Cerebellar cortex (tissue), 1 donor: ENCODE measurements around the gene PAX8.

Experiments
- DNase-seq: peaks from one replicate; pipeline ENCODE4 v3.0.0-alpha.2; 2015; ENCODE audit warnings: low spot score

Gene PAX8

DNA sequence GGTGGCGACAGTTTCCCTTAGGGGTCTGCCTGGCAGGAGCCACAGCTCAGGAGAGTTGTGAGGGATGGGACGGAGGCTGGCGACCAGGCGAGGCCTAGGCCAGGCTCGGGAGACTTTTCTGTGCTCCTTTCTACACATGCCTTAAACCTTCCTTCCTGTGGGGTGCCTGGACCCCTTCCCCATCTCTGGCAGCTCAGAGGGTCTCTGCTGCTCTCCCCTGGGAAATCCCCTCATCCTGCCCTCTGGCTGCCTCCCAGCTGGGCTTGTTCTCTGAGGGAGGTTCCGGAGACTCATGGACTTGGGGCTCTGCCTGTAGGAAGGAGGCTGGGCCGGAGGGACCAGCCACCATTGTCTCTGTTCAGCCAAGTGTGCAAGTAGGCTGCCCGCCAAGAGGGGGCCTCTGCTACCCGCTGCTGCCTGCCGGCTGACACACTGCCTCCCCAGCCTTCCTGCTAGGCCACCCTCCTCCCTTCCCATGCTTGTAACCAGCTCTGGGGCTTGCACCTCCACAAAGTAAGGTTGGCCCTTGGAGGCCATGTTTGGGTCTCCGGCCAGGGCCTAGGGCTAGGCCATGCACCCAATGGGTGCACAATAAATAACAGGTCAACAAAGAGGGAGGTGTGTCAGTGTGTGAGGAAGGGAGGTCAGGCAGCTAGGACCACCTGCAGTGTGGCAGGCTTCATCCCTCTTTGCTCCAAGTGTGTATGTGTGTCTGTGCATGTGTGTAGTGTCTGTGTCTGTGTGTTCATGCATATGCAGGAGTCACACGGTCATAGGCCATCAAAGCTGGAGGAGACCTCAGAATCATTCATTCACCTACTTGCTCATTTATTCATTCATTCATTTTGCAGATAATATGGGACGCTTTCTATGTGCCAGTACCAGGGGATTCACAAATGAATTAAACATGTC, 76.2 kb downstream of the PAX8 start:
- no peak for DNase-seq

DNA sequence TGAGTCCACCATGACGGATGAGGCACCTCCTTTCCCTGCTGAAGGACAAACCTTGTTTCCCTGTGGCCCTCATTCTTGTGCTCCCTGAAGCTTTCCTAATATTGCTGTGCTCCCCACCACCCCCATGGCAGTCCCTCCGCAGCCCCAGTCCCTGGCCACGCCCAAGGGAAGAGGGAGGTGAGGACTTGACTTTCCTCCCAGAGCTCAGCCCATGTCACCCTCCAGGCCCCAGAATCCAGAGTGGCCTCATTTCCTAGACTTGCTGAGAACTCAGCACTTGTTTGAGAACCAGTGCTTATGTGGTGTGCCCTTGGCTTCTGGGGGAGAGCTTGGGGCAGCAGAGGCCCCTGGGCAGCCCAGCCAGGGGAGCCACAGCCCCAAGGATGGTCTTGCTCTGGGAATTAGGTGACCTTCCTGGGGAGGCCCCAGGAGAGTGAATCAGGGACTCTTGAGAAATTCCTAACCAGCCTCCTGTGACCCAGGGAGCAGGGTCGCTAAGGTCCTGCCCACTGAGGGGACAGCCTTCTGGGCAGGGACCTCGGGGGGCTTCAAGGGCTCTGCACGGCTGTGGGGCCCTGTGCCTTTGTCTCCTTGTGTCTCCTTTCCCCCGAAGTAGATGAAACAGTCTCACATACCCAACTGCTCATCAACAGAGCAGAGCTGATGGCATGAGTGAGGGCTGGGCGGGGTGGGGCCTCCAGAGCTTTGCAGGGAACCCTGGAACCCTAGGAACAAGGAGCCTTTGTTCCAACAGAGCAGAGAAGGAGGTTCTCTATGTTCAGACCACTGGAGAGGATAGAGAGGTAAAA, 77.0 kb downstream of the PAX8 start:
- no peak for DNase-seq

DNA sequence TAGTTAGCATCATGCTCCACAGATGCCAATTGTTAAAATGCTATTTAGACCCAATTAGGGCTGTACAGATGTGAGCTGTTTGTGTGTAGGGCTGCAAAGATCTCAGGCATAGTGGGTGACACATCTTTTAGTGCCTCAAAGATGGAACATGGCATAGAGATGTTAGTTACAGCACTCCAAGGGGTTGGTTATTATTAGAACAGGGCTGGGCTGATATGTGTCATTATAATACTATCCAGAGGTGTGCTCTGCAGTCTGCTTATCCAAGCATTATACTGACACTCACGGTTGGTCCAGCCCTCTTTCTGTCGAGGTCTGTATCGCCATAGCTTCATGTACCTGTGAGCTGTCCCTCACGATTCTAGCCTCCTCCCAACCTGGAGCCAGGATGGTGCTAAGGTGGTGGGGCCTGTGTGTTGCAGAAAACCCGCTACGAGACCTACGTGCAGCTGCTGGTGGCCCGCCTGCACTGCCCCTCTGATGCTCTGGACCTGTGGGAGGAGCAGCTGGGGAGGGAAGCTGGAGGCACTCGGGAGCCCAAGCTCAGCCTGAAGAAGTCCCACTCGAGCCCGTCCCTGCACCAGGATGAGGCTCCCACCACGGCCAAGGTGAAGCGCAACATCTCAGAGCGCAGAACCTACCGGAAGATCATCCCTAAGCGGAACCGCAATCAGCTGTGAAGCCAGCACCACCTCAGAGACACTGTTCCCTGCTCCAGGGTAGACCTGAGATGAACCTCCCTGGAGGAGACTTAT, 77.8 kb downstream of the PAX8 start:
- DNase-seq: no peak

DNA sequence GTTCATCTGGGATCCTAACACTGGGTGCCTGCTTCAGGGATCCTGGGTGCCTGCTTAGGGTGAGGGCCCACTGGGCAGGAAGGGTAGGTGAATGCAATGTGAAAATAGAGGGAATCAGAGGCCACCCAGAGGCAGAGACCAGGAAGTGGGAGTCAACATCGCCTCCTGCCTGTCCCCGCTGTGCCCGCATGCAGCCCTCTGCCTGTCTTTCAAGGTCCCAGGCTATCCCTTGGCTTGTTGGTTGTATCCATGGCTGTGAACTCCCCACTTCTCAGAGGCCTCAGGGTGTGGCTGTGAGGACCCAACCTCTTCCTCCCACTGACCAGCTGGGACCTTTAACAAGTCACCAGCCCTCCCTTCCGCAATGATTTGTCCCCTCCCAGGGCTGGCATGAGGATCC, 78.5 kb downstream of the PAX8 start:
- no peak for DNase-seq

DNA sequence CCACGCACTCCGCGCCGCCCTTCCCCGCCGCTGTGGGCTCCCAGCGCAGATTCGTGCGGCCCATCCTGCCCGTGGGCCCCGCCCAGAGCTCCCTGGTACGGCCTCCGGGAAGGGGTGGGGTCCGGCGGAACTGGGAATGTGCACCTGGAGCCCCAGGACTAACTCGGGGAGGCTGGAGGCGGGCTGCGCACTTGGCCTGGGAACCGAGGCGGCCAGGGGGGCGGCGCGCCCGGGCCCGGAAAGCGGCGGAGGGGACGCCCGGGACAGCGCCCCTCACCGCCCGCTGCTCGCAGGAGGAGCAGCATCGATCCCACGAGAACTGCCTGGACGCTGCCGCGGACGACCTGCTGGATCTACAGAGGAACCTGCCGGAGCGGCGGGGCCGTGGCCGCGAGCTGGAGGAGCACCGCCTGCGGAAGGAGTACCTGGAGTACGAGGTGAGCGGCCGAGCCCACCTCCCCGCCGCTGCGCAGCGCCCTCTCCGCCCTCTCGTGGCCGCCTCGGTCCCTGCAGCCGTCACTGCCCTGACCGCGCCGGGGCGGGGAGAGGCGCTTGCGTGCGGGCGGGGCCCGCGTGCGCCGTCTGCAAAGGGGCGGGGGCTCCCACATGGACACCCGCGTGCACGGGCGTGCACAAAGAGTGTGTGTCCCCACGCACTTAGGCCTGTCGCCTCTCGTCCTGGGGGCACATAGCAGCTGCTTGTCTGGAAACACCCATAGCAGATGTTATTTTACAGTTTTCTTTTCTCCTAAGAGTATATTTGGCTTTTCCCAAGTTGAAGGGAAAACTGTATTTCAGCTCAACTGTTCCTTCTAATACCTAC, 79.7 kb downstream of the PAX8 start:
- DNase-seq: peak; percentile 70

DNA sequence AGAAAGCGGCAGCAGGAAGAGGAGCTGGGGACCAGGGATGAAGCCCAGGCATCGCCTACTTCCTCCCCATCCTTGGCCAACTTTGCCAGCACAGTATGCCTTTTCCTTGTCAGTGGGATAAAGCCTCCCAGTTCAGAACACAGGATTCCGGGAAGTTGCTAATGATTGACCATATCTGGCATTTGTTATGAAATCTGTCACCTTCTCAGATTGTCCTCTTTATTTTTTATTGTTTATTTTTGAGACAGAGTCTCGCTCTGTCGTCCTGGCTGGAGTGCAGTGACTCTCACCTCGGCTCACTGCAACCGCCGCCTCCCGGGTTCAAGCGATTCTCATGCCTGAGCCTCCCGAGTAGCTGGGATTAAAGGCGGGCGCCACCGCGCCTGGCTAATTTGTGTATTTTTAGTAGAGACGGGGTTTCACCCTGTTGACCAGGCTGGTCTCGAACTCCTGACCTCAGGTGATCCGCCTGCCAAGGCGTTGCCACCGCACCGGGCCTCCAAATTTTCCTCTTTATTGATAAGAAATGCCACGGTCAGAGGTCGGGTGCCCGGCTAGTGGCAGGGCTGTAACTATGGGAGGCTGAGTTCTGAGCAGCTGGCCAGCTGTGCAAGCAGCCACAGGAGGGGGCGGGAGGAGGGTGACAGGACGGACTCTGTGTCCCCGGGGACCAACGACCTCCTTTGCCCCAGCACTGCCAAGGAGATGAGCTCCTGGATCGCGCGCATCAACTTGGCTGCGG, 80.5 kb downstream of the PAX8 start:
- DNase-seq: no peak

DNA sequence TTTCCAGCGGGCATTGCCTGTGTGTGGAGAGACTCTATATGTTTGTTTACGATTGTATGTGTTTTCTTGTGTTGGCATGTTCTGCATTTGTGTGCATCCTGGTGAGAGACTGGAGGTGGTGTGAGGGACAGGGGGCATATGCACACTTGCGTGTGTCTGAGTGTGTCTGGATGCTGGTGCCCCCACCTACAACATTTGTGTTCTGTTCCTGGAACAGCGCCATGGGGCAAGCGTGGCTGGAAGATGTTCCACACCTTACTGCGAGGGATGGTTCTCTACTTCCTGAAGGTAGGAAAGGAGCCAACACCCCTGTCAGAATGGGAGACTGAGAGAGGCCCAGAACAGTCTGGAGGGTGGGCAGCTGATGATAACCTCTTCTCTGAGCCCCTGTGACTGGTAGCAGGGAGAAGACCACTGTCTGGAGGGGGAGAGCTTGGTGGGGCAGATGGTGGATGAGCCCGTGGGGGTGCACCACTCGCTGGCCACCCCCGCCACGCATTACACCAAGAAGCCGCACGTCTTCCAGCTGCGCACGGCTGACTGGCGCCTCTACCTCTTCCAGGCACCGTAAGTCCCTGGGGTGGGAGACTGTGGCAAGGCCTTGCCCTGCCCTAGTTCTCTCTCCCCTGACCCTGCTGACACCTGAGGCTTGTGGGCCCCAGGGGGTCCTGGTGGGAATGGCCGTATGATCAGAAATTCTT, 81.2 kb downstream of the PAX8 start:
- no peak for DNase-seq

DNA sequence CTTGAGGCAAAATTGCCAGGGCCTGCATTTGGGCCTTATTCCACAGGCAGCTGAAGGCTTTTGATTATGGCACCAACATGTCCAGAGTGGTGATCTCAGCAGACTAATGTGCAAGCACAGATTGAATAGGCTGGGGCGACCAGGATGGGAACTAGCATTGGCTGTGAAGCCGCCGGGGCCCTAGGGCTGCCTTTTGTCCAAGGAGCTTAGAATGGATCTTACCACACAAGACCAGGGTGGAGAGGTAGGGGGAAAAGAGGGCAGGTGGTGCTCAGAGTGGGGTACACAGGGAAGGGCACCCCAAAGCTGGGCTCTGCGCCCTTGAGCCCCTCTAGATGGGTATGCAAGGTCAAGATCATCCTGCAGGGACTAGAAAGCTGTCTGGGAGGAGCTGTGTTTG, 81.9 kb downstream of the PAX8 start:
- no peak for DNase-seq

DNA sequence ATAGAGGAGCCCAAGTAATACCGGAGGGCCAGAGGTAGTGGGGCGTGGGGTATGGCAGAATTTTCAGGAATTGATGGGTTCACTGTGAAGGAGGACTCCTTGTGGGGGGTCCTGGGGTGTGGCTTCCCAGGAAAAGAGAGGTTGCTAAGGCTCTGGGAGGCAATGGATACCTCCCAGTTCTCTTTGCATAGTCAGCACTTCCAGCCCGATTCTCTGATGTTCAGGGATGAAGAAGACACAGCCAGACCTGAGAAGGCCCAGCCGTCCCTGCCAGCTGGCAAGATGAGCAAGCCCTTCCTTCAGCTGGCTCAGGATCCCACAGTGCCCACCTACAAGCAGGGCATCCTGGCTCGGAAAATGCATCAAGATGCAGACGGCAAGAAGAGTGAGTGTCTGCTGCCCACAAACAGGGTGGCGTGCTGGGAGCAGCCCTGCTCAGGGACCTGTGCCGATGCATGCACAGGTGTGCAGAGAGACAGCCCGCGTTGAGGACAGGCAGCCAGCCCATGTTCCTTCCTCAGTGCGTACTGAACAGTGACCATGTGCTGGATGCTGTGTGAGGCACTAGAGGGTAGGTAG, 82.7 kb downstream of the PAX8 start:
- peak; percentile 6 for DNase-seq

DNA sequence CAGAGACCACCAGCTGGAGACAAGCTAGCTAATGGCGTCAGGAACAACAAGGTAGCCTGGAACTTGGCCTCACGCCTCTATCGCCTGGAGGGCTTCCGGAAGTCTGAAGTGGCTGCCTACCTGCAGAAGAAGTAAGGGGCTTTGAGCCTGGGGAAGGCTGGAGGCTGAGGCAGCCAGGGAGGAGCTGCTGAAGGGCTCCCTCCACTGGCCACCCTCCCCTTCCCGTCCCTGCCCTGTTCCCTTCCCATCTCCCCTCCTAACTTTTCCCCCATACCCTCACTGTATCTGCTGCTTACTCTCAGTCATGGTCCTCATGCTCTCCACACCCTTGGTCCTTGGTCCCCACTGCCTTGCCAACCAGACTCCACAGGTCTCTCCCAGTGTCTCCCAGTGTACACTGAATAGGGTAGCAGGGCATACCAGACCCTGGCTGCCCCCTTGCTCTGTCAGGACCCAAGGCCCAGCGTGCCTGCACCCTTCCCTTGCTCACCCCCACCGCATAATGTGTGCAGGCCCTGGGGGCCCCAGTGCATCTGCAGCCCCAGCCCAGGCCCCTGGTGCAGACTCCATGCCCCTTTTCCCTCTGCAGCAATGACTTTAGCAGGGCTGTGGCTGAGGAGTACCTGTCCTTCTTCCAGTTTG, 86.1 kb downstream of the PAX8 start:
- no peak for DNase-seq

DNA sequence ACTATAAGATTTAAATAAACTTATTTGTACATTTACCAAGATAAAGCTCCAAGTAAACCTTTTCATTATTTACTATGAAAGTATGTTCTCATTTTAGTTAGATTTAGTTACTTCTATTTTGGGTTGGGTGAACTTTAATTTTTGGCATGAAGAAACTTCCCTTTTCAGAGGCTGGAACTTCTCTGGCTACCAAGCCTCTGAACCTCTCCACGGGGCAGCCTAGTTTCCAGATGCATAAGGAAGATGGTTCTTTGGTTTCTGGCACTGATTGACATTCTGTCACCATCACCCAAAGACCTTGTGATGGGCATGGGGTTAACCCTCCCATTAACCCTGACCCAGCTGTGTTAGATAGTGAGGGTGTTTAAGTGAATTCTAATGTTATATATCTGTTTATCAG, 87.8 kb downstream of the PAX8 start:
- DNase-seq: no peak

DNA sequence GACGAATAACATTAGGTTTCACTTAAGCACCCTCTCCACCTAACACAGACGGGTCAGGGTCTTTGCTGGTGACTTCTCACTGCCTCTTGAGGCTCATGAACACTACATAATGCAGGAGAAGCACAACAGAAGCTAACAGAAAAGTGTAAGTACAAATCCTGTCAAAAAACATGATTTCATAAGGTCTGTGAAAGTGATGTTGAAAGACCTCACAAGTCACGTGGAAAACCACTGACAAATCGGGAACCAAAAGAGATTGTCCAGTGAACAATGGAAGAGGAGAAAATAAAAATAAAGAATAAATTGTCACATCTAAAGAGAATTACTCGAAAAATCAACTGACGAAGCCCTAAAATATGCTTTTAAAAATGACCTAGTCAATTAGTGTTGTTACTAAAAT, 91.0 kb downstream of the PAX8 start:
- DNase-seq: no peak

DNA sequence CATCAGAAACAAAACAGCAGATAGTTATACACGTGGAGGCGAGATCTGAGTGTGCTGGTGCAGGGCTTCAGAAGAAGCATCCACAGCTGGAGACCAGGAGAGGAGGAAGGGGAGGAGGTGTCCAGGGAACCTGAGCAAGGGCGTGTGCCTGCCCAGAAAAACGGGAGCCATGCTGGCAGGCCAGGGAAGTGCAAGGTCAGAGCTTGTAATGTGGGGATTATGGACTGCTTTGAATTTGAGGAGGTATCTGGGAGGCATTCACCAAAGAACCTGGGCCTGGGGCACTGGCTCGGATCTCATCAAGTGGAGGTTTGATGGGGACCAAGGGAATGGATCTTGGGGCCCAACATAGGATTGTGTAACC, 92.3 kb downstream of the PAX8 start:
- DNase-seq: no peak

DNA sequence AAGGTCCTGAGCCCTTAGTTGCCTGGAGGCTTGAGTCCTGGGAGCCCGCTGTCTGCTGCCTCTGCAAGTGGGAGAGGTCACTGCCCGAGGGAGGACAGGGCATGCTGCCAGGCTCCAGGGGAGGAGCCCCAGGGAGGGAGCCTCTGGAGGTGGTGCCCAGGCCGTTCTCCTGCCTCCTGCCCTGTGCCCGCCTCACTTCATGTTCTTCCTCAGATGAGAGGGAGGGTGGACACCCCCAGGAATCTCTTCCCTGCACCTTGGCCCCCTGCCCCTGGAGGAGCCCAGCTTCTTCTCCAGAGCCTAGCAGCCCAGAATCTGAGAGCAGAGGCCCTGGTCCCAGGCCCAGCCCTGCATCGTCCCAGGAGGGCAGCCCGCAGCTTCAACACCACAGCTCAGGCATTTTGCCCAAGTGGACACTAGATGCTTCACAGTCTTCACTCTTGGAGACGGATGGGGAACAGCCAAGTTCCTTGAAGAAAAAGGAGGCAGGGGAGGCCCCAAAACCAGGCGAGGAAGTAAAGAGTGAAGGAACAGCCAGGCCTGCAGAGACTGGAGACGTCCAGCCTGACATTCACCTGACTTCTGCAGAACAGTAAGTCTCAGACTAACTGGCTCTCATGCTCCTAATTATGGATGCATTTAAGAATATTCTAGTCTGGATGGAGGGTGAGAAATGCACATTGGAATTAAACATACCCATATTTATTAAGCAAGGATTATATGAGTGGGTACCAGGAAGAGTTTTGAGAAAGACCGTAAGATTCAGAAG, 92.9 kb downstream of the PAX8 start:
- no peak for DNase-seq

DNA sequence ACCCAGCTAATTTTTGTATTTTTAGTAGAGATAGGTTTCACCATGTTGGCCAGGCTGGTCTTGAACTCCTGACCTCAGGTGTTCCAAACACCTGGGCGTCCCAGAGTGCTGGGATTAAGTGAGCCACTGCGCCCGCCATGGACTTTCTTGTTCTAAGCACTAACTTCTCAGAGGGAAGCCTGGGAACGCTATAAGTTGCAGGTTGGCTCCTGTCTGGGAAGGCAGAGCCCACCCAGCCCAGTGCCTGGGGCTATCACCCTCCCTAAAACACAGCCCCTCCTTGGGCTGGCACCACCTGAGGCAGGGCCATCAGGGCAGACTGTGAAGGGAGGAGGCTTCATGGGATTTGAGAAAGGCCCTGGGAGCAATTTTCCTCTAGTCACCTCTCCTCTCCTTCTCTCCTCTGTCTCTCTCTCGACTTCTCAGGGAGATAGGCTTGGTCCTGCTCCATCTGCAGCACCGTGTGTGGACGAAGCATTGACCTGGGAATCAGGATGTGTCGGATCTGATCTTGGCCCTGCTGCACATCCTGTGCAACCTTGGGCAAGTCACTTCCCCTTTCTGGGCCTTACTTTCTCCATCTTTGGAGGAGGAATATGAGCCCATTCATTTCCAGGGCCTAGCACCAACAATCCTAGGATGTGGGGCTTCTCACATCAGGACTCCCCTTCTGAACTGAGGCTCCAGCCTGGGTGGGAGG, 94.0 kb downstream of the PAX8 start:
- DNase-seq: no peak

DNA sequence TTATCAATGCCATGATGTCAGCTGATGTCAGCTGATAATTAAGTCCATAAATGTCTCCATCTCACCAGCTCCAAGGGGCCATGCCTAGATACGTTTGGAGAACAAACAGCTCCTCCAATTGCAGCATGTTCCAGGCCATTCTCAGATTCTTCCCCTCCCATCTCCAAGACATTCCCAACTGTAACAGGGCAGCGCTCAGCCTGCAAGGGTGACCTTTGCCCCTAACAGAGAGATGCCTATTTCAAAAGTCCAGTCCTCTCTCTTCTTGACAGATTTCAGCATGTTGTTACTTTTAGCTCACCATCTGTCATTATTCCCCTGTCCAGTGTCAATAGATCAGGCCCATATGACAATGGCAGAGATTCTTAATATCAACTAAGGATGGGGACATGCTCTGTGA, 95.0 kb downstream of the PAX8 start:
- no peak for DNase-seq

DNA sequence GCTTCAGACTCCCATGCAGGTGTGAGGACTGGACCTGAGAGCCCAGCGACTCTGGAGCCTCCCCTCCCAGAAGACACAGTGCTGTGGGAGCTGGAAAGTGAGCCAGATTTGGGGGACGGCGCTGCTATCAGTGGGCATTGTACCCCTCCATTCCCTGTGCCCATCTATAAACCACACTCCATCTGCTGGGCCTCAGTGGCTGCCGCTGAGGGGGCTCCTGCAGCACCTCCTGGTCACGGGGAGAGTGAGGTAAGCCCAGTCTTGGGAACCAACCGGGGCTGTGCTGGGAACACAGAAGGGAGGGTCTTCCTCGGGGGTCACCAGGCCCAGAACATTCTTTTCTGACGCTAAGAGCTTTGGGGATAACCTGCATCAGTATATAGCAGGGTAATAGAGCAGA, 95.5 kb downstream of the PAX8 start:
- DNase-seq: no peak
